Measurements from ENCODE around the gene ANLN.

ANLN gene, protein sequence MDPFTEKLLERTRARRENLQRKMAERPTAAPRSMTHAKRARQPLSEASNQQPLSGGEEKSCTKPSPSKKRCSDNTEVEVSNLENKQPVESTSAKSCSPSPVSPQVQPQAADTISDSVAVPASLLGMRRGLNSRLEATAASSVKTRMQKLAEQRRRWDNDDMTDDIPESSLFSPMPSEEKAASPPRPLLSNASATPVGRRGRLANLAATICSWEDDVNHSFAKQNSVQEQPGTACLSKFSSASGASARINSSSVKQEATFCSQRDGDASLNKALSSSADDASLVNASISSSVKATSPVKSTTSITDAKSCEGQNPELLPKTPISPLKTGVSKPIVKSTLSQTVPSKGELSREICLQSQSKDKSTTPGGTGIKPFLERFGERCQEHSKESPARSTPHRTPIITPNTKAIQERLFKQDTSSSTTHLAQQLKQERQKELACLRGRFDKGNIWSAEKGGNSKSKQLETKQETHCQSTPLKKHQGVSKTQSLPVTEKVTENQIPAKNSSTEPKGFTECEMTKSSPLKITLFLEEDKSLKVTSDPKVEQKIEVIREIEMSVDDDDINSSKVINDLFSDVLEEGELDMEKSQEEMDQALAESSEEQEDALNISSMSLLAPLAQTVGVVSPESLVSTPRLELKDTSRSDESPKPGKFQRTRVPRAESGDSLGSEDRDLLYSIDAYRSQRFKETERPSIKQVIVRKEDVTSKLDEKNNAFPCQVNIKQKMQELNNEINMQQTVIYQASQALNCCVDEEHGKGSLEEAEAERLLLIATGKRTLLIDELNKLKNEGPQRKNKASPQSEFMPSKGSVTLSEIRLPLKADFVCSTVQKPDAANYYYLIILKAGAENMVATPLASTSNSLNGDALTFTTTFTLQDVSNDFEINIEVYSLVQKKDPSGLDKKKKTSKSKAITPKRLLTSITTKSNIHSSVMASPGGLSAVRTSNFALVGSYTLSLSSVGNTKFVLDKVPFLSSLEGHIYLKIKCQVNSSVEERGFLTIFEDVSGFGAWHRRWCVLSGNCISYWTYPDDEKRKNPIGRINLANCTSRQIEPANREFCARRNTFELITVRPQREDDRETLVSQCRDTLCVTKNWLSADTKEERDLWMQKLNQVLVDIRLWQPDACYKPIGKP

DNA sequence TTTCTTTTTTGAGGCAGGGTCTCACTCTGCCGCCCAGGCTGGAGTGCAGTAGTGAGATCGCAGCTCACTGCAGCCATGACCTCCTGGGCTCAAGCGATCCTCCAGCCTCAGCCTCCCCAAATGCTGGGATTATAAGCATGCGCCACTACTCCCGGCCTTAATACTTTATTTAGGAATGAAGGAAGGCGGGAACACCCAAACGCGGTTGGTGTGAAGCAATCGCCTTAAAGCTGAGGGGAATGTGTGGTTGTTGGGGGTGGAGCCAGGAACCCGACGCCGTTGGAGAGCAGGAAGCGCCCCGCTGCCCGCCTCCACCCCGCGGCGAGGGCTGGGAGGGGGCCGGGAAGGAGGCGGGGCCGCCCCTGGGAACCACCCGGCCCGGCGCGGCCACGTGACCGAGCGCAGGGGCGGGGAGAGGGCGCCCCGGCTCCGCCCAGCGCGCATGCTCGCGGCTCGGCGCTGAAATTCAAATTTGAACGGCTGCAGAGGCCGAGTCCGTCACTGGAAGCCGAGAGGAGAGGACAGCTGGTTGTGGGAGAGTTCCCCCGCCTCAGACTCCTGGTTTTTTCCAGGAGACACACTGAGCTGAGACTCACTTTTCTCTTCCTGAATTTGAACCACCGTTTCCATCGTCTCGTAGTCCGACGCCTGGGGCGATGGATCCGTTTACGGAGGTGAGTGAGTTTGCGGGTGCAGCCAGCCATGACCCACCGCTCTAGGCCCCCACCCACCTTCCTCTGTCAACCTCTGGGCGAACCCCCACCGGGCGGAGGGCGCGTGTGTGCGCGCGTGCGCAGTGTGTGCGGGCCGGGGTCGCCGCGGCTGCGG is at the start of gene ANLN:
TSS of gene ANLN (plus strand) at position 492 of the 828 bp plus-strand sequence. CDS start at position 657, 165 bp downstream.
- TF ChIP-seq, protein P1, sequence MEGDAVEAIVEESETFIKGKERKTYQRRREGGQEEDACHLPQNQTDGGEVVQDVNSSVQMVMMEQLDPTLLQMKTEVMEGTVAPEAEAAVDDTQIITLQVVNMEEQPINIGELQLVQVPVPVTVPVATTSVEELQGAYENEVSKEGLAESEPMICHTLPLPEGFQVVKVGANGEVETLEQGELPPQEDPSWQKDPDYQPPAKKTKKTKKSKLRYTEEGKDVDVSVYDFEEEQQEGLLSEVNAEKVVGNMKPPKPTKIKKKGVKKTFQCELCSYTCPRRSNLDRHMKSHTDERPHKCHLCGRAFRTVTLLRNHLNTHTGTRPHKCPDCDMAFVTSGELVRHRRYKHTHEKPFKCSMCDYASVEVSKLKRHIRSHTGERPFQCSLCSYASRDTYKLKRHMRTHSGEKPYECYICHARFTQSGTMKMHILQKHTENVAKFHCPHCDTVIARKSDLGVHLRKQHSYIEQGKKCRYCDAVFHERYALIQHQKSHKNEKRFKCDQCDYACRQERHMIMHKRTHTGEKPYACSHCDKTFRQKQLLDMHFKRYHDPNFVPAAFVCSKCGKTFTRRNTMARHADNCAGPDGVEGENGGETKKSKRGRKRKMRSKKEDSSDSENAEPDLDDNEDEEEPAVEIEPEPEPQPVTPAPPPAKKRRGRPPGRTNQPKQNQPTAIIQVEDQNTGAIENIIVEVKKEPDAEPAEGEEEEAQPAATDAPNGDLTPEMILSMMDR (IDR thresholded peaks at IDR 0.05; ENCODE audit: insufficient read depth, low read depth, low read length, missing control alignments) = no peak
- DNase-seq (ENCODE audit: low read depth) = peak; percentile 90
- peak within 1 kb of the TSS; percentile 63 for H3K4me3 ChIP-seq (ENCODE audit: low read depth, low read length)

DNA sequence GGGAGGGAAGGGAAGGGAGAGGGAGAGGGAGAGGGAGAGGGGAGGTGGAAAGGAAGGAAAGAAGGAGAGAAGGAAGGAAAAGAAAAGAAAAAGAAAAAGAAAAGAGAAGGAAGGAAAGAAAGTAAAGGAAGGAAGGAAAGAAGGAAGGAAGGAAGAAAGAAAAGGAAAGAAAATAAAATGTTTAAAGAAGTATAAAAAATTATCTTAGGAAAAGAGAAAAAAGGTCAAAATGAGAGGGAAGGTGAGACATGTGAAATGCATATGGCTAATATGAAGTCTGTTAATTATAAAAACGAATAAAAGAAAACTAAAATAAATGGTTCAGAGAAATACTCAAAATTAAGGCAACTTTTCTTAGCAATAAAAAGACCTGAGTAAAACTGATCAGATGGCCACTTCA is 46.1 kb upstream of the ANLN start:
- DNase-seq (ENCODE audit: low read depth) = no peak
- TF ChIP-seq, protein P1 (IDR thresholded peaks at IDR 0.05; ENCODE audit: insufficient read depth, low read depth, low read length, missing control alignments) = no peak
- no peak overlapping the region for H3K4me3 ChIP-seq (ENCODE audit: low read depth, low read length)

DNA sequence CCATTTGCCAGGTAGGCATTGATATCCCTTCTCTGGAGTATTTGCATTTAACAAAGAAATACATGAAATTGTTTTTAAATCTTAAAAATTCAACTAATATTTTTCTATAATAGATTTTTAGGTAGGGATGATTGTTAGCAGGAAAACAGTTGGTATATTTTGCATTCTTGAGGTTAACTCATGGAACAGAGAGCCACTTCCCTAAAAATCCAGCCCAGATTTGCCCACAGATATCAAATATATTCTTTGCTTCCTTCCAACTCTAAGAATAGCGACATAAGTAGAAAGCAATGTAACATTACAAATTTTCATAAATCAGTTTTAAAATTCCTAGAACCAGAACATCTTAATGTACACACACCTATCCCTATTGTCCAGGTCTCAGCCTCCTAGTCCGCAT is 45.0 kb upstream of the ANLN start:
- no peak overlapping the region for H3K4me3 ChIP-seq (ENCODE audit: low read depth, low read length)
- DNase-seq (ENCODE audit: low read depth) = no peak
- TF ChIP-seq, protein P1 (IDR thresholded peaks at IDR 0.05; ENCODE audit: insufficient read depth, low read depth, low read length, missing control alignments) = no peak

DNA sequence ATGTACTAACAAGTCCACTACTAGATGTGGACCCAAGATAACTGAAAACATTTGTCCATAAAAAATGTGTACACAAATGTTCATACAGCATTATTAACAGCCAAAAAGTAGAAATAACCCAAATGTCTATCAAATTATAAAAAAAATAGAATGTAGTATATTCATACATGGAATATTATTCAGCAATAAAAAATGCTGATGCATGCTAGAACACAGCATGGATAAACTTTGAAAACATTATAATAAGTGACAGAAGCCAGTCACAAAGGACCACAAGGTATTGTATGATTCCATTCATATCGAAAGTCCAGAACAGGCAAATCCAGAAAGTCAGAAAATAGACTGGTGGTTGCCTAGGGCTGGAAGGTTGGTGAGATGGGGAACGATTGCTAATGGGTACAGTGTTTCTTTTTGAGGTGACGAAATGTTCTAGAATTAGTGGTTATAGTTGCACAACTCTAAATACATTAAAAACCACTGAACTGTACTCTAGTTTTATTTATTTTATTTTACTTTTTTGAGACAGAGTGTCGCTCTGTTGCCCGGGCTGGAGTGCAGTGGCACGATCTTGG is 43.3 kb upstream of the ANLN start:
- TF ChIP-seq, protein P1 (IDR thresholded peaks at IDR 0.05; ENCODE audit: insufficient read depth, low read depth, low read length, missing control alignments) = no peak
- DNase-seq (ENCODE audit: low read depth) = peak; percentile 19
- H3K4me3 ChIP-seq (ENCODE audit: low read depth, low read length) = no peak overlapping the region

DNA sequence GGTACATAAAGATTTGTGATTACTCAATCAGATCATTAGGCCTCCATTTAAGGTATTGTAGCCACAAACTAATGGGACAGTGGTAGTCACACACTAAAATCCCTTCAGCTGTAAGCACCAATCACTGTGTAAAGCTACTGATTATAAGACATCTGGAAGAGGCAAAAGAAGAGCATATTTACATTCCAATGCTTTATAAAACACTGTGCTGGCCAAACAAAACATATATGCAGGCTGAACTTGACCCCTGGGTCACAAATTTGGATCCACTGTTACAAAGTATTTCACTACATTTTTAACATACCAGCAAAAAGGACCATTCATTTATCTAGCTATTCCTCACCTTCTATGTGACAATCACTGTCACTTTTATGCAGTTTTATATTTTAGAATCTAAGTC is 41.4 kb upstream of the ANLN start:
- DNase-seq (ENCODE audit: low read depth) = no peak
- TF ChIP-seq, protein P1 (IDR thresholded peaks at IDR 0.05; ENCODE audit: insufficient read depth, low read depth, low read length, missing control alignments) = no peak
- no peak overlapping the region for H3K4me3 ChIP-seq (ENCODE audit: low read depth, low read length)

DNA sequence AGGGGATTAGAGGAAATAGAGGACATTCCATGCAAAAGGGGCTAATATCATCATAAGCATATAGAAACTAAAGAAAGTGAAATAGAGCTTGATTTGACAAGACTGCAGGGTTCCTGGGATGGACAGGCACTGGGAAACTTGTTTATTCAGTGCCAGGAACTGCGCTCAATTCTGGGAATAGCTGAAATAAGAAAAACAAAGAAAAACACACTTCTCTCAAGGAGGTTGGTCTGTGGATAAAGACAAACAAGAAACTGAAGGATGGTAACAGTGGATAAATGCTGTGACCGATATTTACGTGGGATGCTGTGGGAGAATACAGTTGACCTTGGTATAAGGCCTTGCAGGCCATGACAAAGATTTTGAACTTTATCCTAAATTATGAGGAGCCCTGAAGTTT is 40.9 kb upstream of the ANLN start:
- no peak overlapping the region for H3K4me3 ChIP-seq (ENCODE audit: low read depth, low read length)
- TF ChIP-seq, protein P1 (IDR thresholded peaks at IDR 0.05; ENCODE audit: insufficient read depth, low read depth, low read length, missing control alignments) = no peak
- DNase-seq (ENCODE audit: low read depth) = no peak

Measured in GM12865 (cell line).